HCT116 (cell line): ENCODE results near the gene SEMA3B. TPM values are rescaled to one million over a fixed set of nuclear protein-coding genes. Genes with fewer than 3 reads are reported as not detected.

Experiments used
- microRNA-seq: library from miRNA; unstranded; fragments of <30 nt; microRNA quantifications from one replicate; pipeline ENCODE4, GENCODE V29; 2016; ENCODE audit warnings: borderline number of aligned reads
- total RNA-seq: library from RNA; stranded (reverse); gene quantifications from one replicate; pipeline ENCODE4 v1.2.1, GENCODE V29; 2021; ENCODE audit not compliant: unreplicated experiment

Gene SEMA3B
- total RNA-seq, 1 experiment from 2014 or later, result 46.2 TPM

Small RNA genes within 50 kb of the gene (microRNA-seq; reads per million reads assigned to microRNA genes)
- gene MIR5787, result not detected

Other genes with a start within 250 kb of the SEMA3B start
- gene RBM5, start 180.2 kb upstream of the SEMA3B start, total RNA-seq, result 89.1 TPM
- 15.7 TPM for gene SEMA3F, start 113.8 kb upstream of the SEMA3B start, total RNA-seq
- not detected for gene GNAT1, start 77.5 kb upstream of the SEMA3B start, total RNA-seq
- gene SLC38A3, start 63.9 kb upstream of the SEMA3B start, total RNA-seq, result 3.1 TPM
- 170 TPM for gene GNAI2, start 32.9 kb upstream of the SEMA3B start, total RNA-seq
- gene LSMEM2, start 9.9 kb downstream of the SEMA3B start, total RNA-seq, result not detected
- gene IFRD2, start 23.3 kb downstream of the SEMA3B start, total RNA-seq, result 146 TPM
- 10.3 TPM for gene HYAL3, start 30.3 kb downstream of the SEMA3B start, total RNA-seq
- 21.3 TPM for gene NAA80, start 30.3 kb downstream of the SEMA3B start, total RNA-seq
- gene HYAL1, start 34.4 kb downstream of the SEMA3B start, total RNA-seq, result 6.1 TPM
- gene HYAL2, start 53.6 kb downstream of the SEMA3B start, total RNA-seq, result 42.2 TPM
- gene TUSC2, start 59.1 kb downstream of the SEMA3B start, total RNA-seq, result 34.0 TPM
- gene RASSF1, start 71.7 kb downstream of the SEMA3B start, total RNA-seq, result 29.6 TPM
- 3.3 TPM for gene ZMYND10, start 76.6 kb downstream of the SEMA3B start, total RNA-seq
- gene NPRL2, start 81.6 kb downstream of the SEMA3B start, total RNA-seq, result 35.4 TPM
- 9.5 TPM for gene CYB561D2, start 81.7 kb downstream of the SEMA3B start, total RNA-seq
- gene TMEM115, start 90.4 kb downstream of the SEMA3B start, total RNA-seq, result 24.6 TPM
- 10.2 TPM for gene CACNA2D2, start 234.5 kb downstream of the SEMA3B start, total RNA-seq